Ovary (tissue), 9 donors: ENCODE measurements around the gene AGPAT1. TPM values are rescaled to one million over a fixed set of nuclear protein-coding genes. Genes with fewer than 3 reads are reported as not detected.

Experiments used
- DNase-seq, 5 donors: peaks; one replicate each; pipeline ENCODE4 v3.0.0-alpha.2; 2019 to 2020
- H3K27ac ChIP-seq, 2 donors: fragments of 200-600 bp; one replicate each; pipeline versions ENCODE4 v1.5.1 to v1.8.0; 2019 to 2022
- H3K27me3 ChIP-seq: fragments of 200-600 bp; one replicate; pipeline ENCODE4 v1.8.0; 2022
- H3K36me3 ChIP-seq: fragments of 200-600 bp; sonication (generic); one replicate; pipeline ENCODE4 v1.5.1; 2019
- H3K4me1 ChIP-seq: one replicate; pipeline ENCODE4 v1.8.1; 2013; ENCODE audit warnings: mild to moderate bottlenecking, moderate library complexity; ENCODE audit not compliant: insufficient read depth
- H3K4me3 ChIP-seq: fragments of 200-600 bp; sonication (generic); one replicate; pipeline ENCODE4 v1.5.1; 2017
- H3K9me3 ChIP-seq, 2 donors: fragments of 200-600 bp in 1 of 2; sonication (generic) in 1 of 2; one replicate each; pipeline versions ENCODE4 v1.5.1 to v1.8.1; 2013 to 2019; ENCODE audit warnings: mild to moderate bottlenecking in 1 of 2, moderate library complexity in 1 of 2
- CTCF ChIP-seq, 3 donors: fragments of 450-650 bp in 2 of 3; fragments of 200-600 bp in 1 of 3; IDR thresholded peaks; one replicate each; pipeline versions ENCODE4 v1.5.1 to v1.8.0; 2016 to 2022; ENCODE audit warnings: antibody characterized with exemption in 3 of 3, mild to moderate bottlenecking in 1 of 3
- EP300 ChIP-seq: sonication (generic); formaldehyde crosslinking; IDR thresholded peaks from one replicate; pipeline ENCODE4 v1.6.1; 2017; ENCODE audit warnings: antibody characterized with exemption
- POLR2A ChIP-seq: fragments of 450-650 bp; IDR thresholded peaks from one replicate; pipeline ENCODE4 v1.6.1; 2017; ENCODE audit warnings: antibody characterized with exemption, mild to moderate bottlenecking, moderate library complexity
- WGBS, 3 donors: extraction: QIAGEN DNeasy Blood & Tissue Kit in 1 of 3; methylation state at CpG; one replicate each; pipeline versions ENCODE4 v1.1.5 to v1.1.7; 2013 to 2017; 5-methylcytosine and 5-hydroxymethylcytosine counted together
- intact Hi-C, 4 donors: fragments of 100-400 bp; cut with DNase I; formaldehyde crosslinking; loops; one replicate each; pipeline versions ENCODE4 v1.11.0 to v1.15.1; 2022 to 2023
- polyA plus RNA-seq, 2 donors: library from polyadenylated mRNA; stranded (reverse); fragments of 200-250 nt in 1 of 2; fragments of 350-450 nt in 1 of 2; fragmentation: Illumina TruSeq in 1 of 2; extraction: RNeasy Lipid Tissue Mini Kit (QIAGEN cat#74804) in 1 of 2; gene quantifications; one replicate each; pipeline ENCODE4 v1.2.3, GENCODE V29; 2013 to 2014
- total RNA-seq, 7 donors: library from RNA; depleted of rRNA in 2 of 7; stranded (reverse); fragments of >200 nt in 2 of 7; fragmentation: NEBNext Ultra II Directional in 3 of 7; extraction: Animal tissue kit (Norgen Biotek cat#: 25700) in 3 of 7; gene quantifications; one replicate each; pipeline versions ENCODE4 v1.1.0 to v1.2.4, GENCODE V29; 2016 to 2023
- donor health status: DM: no; HTN: no; CAD: no; lungs with moderate emphysema.
- donor health status: DM: no; HTN: no; CAD: no.
- donor health status: Bipolar disorder and iron deficiency.
- donor health status: DM: yes; HTN: yes; CAD: no.
- donor health status: DM: no; HTN: no; CAD: no.
- donor health status: DM: yes; HTN: yes; CAD: no.

AGPAT1 gene
- total and polyA plus RNA-seq, 9 donors, result 29.6 to 82.4 (median 60.6) TPM

GRCh38 chr6:32153564-32154513 lies 22.0 kb downstream of the AGPAT1 start, which contains the start of gene PPT2:
Gene PPT2, plus strand, starts transcription at chr6:32154141. Its CDS starts 454 bp downstream, at chr6:32154595.
- peak; percentile 94 to 97 (median 95) for DNase-seq

DNA sequence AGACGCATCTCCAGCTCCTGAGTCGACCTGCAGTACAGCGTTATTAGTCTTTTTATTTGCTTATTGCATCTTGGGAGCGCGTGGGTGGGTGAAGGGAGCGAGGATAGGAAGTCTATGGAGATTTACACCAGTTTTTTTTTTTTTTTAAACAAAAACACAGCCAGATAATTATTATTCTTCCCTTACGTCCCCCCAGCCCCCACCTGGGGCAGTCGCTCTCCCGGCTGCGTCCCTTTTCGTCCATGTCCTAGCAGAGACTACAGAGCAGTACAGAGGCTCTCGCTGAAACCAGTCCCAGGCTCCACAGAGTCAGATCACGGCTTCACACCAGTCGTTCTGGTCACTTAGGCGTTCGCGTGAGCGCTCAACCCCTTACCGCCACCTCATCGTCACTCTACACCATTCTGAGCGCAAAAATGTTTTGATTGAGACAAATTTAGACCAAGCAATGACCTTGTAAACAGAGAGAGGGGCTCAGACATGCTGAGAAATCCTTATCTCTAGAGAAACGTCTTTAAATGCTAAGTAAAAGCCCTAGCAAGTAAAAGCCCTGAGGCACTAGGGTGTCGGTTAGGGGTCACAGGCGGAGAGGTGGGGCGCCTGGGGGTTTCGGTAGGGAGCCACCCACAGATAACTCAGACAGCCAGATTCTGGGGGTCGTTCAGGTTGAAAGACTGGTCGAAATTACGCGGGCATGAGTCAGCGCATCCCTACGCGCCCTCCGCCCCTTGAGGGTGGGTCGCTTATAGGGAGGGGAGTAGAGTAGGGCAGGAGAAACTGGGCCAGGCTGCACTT lies 22.9 kb downstream of the AGPAT1 start:
- Histone ChIP-seq H3K4me3 (peak overlapping the region; percentile 51), H3K27ac (peak overlapping the region; percentile 90 to 94), H3K27me3 (no peaks in the 10 kb centered on the region), H3K9me3 (no peaks in the 10 kb centered on the region), H3K4me1 (peaks cover 9% of the 10 kb centered on the region), H3K36me3 (no peaks in the 10 kb centered on the region)
- DNase-seq, result peak in 4 of 5 donors; percentile 67 to 75 (median 73)
- intact Hi-C loops, result loop anchor here in 1 of 4 donors (10.0 kb wide), 1 partner anchor 68 kb away; no protein-coding TSS in a partner anchor
- WGBS, 3 donors, result 3 to 16% (median 5%) methylated on average over 35 of the region's 35 CpGs
- TF ChIP-seq POLR2A (peak; percentile 19), CTCF (IDR thresholded peaks at IDR 0.05) (no peak)

More at GRCh38 chr6:32153564-32154513, 22.0 kb downstream of the AGPAT1 start, which contains the start of gene PPT2:
- 0 to 1% (median 1%) methylated on average over 51 to 52 of the region's 52 CpGs for WGBS, 3 donors
- no peaks in the 10 kb centered on the region for H3K36me3 ChIP-seq
- intact Hi-C loops, result loop anchor here in 3 of 4 donors (2.0 to 10.0 kb wide), 3 partner anchors 35 to 69 kb away; no protein-coding TSS in a partner anchor
- peak within 1 kb of the TSS; percentile 51 for H3K4me3 ChIP-seq
- H3K9me3 ChIP-seq, result no peaks in the 10 kb centered on the region
- H3K27ac ChIP-seq, result peak within 1 kb of the TSS; percentile 90 to 94
- H3K27me3 ChIP-seq, result no peaks in the 10 kb centered on the region
- TF ChIP-seq EP300 (peak; percentile 16), CTCF (IDR thresholded peaks at IDR 0.05) (peak in 2 of 3 donors; percentile 39 to 46), POLR2A (peak; percentile 71)
- H3K4me1 ChIP-seq, result peaks cover 9% of the 10 kb centered on the region

- no peaks in the 10 kb centered on the region for H3K36me3 ChIP-seq
- TF ChIP-seq POLR2A (no peak), EP300 (no peak), CTCF (IDR thresholded peaks at IDR 0.05) (no peak)
- no peaks in the 10 kb centered on the region for H3K27me3 ChIP-seq
- H3K9me3 ChIP-seq, result no peaks in the 10 kb centered on the region
- peaks cover 9% of the 10 kb centered on the region for H3K4me1 ChIP-seq
- H3K27ac ChIP-seq, result peak within 1 kb of the TSS; percentile 90 to 94
- peak within 1 kb of the TSS; percentile 51 for H3K4me3 ChIP-seq
- DNase-seq, result peak; percentile 46 to 61 (median 60)
- WGBS, 3 donors, result 1 to 3% (median 2%) methylated on average over 15 to 21 of the region's 24 CpGs
- intact Hi-C loops, result loop anchor here in 1 of 4 donors (10.0 kb wide), 1 partner anchor 67 kb away; no protein-coding TSS in a partner anchor
Measured at GRCh38 chr6:32151863-32152768, 23.8 kb downstream of the AGPAT1 start, which contains the start of gene PRRT1. Gene PRRT1, minus strand, starts transcription at chr6:32151939. Its CDS starts 112 bp downstream, at chr6:32151827.
